GM23248 (cell line): ENCODE data around the gene UBE2F.

ENCODE experiments used
- EZH2 ChIP-seq: fragments of 200-600 bp; sonication (generic); IDR thresholded peaks from 2 replicates; pipeline ENCODE4 v1.6.1; 2018; ENCODE audit warnings: antibody characterized with exemption, mild to moderate bottlenecking; ENCODE audit not compliant: insufficient read depth, poor library complexity, severe bottlenecking
- EZH2phosphoT487 ChIP-seq: fragments of 200-600 bp; sonication (generic); IDR thresholded peaks from 2 replicates; pipeline ENCODE4 v1.6.1; 2018; ENCODE audit warnings: antibody characterized with exemption, moderate library complexity, mild to moderate bottlenecking, low read depth; ENCODE audit not compliant: insufficient read depth

GRCh38 chr2:237979331-237979730, 12.5 kb downstream of the UBE2F start:
- TF ChIP-seq EZH2 (no peak), EZH2phosphoT487 (no peak)
